CD14-positive monocyte (primary cell): ENCODE measurements around the gene ZBED6. TPM values are rescaled to one million over a fixed set of nuclear protein-coding genes. Genes with fewer than 3 reads are reported as not detected.
A peak's percentile ranks its signal among the peaks of the same experiment; 100 is the strongest.
"Not testable (repeated sequence)": the region's sequence is repeated elsewhere in the genome, so short reads cannot be mapped to it uniquely, and the experiment has no call there.

Experiments
- DNase-seq, 3 donors: peaks; one replicate each; pipeline ENCODE4 v3.0.0-alpha.2; 2011 to 2022
- H2AFZ ChIP-seq: 2 replicates; pipeline ENCODE4 v1.6.0; 2012; ENCODE audit warnings: mild to moderate bottlenecking, low read depth, low read length, inconsistent platforms; ENCODE audit not compliant: insufficient read depth, poor library complexity, severe bottlenecking
- H3K27ac ChIP-seq, 2 donors: 1 replicate in 1 of 2; 2 replicates in 1 of 2; pipeline ENCODE4 v1.5.1; 2012 to 2013; ENCODE audit warnings: low read length in 2 of 2, control low read depth in 1 of 2, inconsistent platforms in 1 of 2, low read depth in 1 of 2, mild to moderate bottlenecking in 1 of 2
- H3K27me3 ChIP-seq, 2 donors: one replicate each; pipeline versions ENCODE4 v1.6.0 to v1.6.1; 2011 to 2013; ENCODE audit warnings: low read length in 2 of 2; ENCODE audit not compliant: control insufficient read depth in 2 of 2, insufficient read depth in 2 of 2
- H3K36me3 ChIP-seq, 2 donors: replicated peaks in 1 of 2; 1 replicate in 1 of 2; 2 replicates in 1 of 2; pipeline versions ENCODE4 v1.5.1 to v1.6.1; 2012 to 2013; ENCODE audit warnings: low read length in 2 of 2, control low read depth in 1 of 2, inconsistent platforms in 1 of 2, mild to moderate bottlenecking in 1 of 2; ENCODE audit not compliant: insufficient read depth in 2 of 2, control insufficient read depth in 1 of 2
- H3K4me1 ChIP-seq, 2 donors: 1 replicate in 1 of 2; 2 replicates in 1 of 2; pipeline versions ENCODE4 v1.5.1 to v1.6.1; 2012 to 2013; ENCODE audit warnings: low read length in 2 of 2, control low read depth in 1 of 2, inconsistent platforms in 1 of 2, mild to moderate bottlenecking in 1 of 2, moderate library complexity in 1 of 2; ENCODE audit not compliant: insufficient read depth in 2 of 2, control insufficient read depth in 1 of 2
- H3K4me2 ChIP-seq: replicated peaks from 2 replicates; pipeline ENCODE3; 2012; ENCODE audit warnings: low read length, moderate library complexity, mild to moderate bottlenecking; ENCODE audit not compliant: poor library complexity, severe bottlenecking; ENCODE audit errors: extremely low read depth
- H3K4me3 ChIP-seq, 3 experiments: fragments of 200-600 bp in 1 of 3; sonication (generic) in 1 of 3; replicated peaks in 1 of 3; 1 replicate in 2 of 3; 2 replicates in 1 of 3; pipeline ENCODE4 v1.5.1; 2011 to 2013; ENCODE audit warnings: low read length in 3 of 3, mild to moderate bottlenecking in 3 of 3, control low read depth in 2 of 3, low read depth in 2 of 3, inconsistent platforms in 1 of 3, moderate library complexity in 1 of 3
- H3K79me2 ChIP-seq: 2 replicates; pipeline ENCODE4 v1.6.0; 2012; ENCODE audit warnings: mild to moderate bottlenecking, control low read depth, inconsistent platforms, low read length, moderate library complexity; ENCODE audit not compliant: insufficient read depth
- H3K9ac ChIP-seq: 2 replicates; pipeline ENCODE4 v1.6.0; 2017; ENCODE audit warnings: low read length, mild to moderate bottlenecking; ENCODE audit not compliant: insufficient read depth, poor library complexity, severe bottlenecking
- H3K9me3 ChIP-seq, 2 donors: replicated peaks in 1 of 2; 1 replicate in 1 of 2; 2 replicates in 1 of 2; pipeline versions ENCODE4 v1.5.1 to v1.6.1; 2012 to 2013; ENCODE audit warnings: low read length in 2 of 2, control low read depth in 1 of 2; ENCODE audit not compliant: control insufficient read depth in 1 of 2, insufficient read depth in 1 of 2
- H4K20me1 ChIP-seq: 2 replicates; pipeline ENCODE4 v1.6.0; 2012; ENCODE audit warnings: mild to moderate bottlenecking, low read length, control low read depth, moderate library complexity; ENCODE audit not compliant: insufficient read depth
- H3K27ac Mint-ChIP-seq, 7 donors: one replicate each; pipeline ENCODE4 v1.8.0; 2020; ENCODE audit warnings: mild to moderate bottlenecking in 7 of 7, mixed read lengths in 7 of 7, moderate library complexity in 6 of 7, inconsistent platforms in 2 of 7
- H3K27me3 Mint-ChIP-seq, 3 donors: one replicate each; pipeline ENCODE4 v1.8.0; 2021 to 2022; ENCODE audit warnings: low read depth in 3 of 3, mild to moderate bottlenecking in 3 of 3, mixed read lengths in 3 of 3, moderate library complexity in 3 of 3, inconsistent platforms in 1 of 3
- H3K36me3 Mint-ChIP-seq, 2 donors: one replicate each; pipeline ENCODE4 v1.8.0; 2020; ENCODE audit warnings: mixed read lengths in 2 of 2, inconsistent platforms in 1 of 2, mild to moderate bottlenecking in 1 of 2
- H3K4me1 Mint-ChIP-seq: one replicate; pipeline ENCODE4 v1.8.0; 2020; ENCODE audit warnings: mild to moderate bottlenecking, mixed read lengths
- H3K4me3 Mint-ChIP-seq, 2 donors: one replicate each; pipeline ENCODE4 v1.8.0; 2020; ENCODE audit warnings: mild to moderate bottlenecking in 2 of 2, mixed read lengths in 2 of 2, moderate library complexity in 1 of 2
- H3K9me3 Mint-ChIP-seq, 7 donors: one replicate each; pipeline ENCODE4 v1.8.0; 2020 to 2022; ENCODE audit warnings: mixed read lengths in 7 of 7, mild to moderate bottlenecking in 6 of 7, moderate library complexity in 6 of 7, inconsistent platforms in 2 of 7
- CTCF ChIP-seq: fragments of 200-600 bp; IDR thresholded peaks from one replicate; pipeline ENCODE4 v1.8.0; 2022; ENCODE audit warnings: antibody characterized with exemption, mild to moderate bottlenecking
- WGBS: methylation state at CpG from one replicate; pipeline ENCODE4 v1.1.5; 2013; ENCODE audit warnings: missing lambda C conversion rate; ENCODE audit not compliant: insufficient coverage; 5-methylcytosine and 5-hydroxymethylcytosine counted together
- intact Hi-C, 2 donors: fragments of 100-400 bp; cut with micrococcal nuclease; formaldehyde crosslinking; loops; one replicate each; pipeline versions ENCODE4 v1.15.0 to v1.15.1; 2023
- polyA plus RNA-seq, 3 donors: library from polyadenylated mRNA; depleted of rRNA in 1 of 3; unstranded in 2 of 3; stranded (reverse) in 1 of 3; fragments of 300-500 nt in 2 of 3; fragments of >200 nt in 1 of 3; fragmentation: Illumina TruSeq in 2 of 3; gene quantifications; 1 replicate in 2 of 3; 2 replicates in 1 of 3; pipeline ENCODE4 v1.2.3, GENCODE V29; 2012 to 2021

The ZBED6 gene
- polyA plus RNA-seq, 3 donors: 0.56 to 2.2 (median 1.00) TPM

GRCh38 chr1:203754455-203754864, 41.0 kb upstream of the ZBED6 start:
- WGBS: no CpG with 5 or more reads among the region's 4 CpGs
- Histone ChIP-seq H3K9ac (no peak overlapping the region), H3K9me3 (no peaks in the 10 kb centered on the region), H2AFZ (peak overlapping the region; percentile 24), H3K4me1 (no peaks in the 10 kb centered on the region), H3K36me3 (no peaks in the 10 kb centered on the region), H3K79me2 (no peaks in the 10 kb centered on the region), H3K4me3 (no peak overlapping the region), H4K20me1 (no peaks in the 10 kb centered on the region), H3K27me3 (no peaks in the 10 kb centered on the region), H3K4me2 (no peak overlapping the region), H3K27ac (no peak overlapping the region)
- peaks cover 8% of the 10 kb centered on the region for H3K4me1 Mint-ChIP-seq
- no peak for TF ChIP-seq CTCF
- intact Hi-C loops: loop anchor here in 1 of 2 donors (10.0 kb wide), 1 partner anchor 60 kb away; no protein-coding TSS in a partner anchor
- no peaks in the 10 kb centered on the region for H3K36me3 Mint-ChIP-seq
- no peak for DNase-seq
- no peak overlapping the region for H3K4me3 Mint-ChIP-seq
- peak overlapping the region in 3 of 7 donors; percentile 13 to 50 (median 38) for H3K27ac Mint-ChIP-seq
- peaks cover 0 to 1% (median 0%) of the 10 kb centered on the region in 7 donors for H3K9me3 Mint-ChIP-seq
- H3K27me3 Mint-ChIP-seq: no peaks in the 10 kb centered on the region

- Mint-ChIP-seq H3K27me3 (no peaks in the 10 kb centered on the region), H3K4me1 (peaks cover 8% of the 10 kb centered on the region), H3K9me3 (peaks cover 0 to 1% (median 0%) of the 10 kb centered on the region in 7 donors), H3K4me3 (no peak overlapping the region), H3K27ac (no peak overlapping the region), H3K36me3 (no peaks in the 10 kb centered on the region)
- Histone ChIP-seq H3K27me3 (no peaks in the 10 kb centered on the region), H3K4me3 (no peak overlapping the region), H3K79me2 (no peaks in the 10 kb centered on the region), H3K27ac (no peak overlapping the region), H3K9me3 (no peaks in the 10 kb centered on the region), H3K4me2 (no peak overlapping the region), H4K20me1 (no peaks in the 10 kb centered on the region), H2AFZ (no peak overlapping the region), H3K9ac (no peak overlapping the region), H3K36me3 (no peaks in the 10 kb centered on the region), H3K4me1 (no peaks in the 10 kb centered on the region)
- no peak for DNase-seq
- intact Hi-C loops: loop anchor here in 1 of 2 donors (10.0 kb wide), 1 partner anchor 61 kb away; no protein-coding TSS in a partner anchor
- no peak for TF ChIP-seq CTCF
- WGBS: no CpG with 5 or more reads among the region's 4 CpGs
Measured at GRCh38 chr1:203756036-203756435, 39.4 kb upstream of the ZBED6 start.

GRCh38 chr1:203758749-203759148, 36.7 kb upstream of the ZBED6 start:
- not testable (repeated sequence) for H3K4me3 Mint-ChIP-seq, H3K4me2 ChIP-seq, H2AFZ ChIP-seq, H3K9ac ChIP-seq, H3K27me3 Mint-ChIP-seq, H3K9me3 Mint-ChIP-seq, H3K4me3 ChIP-seq, H4K20me1 ChIP-seq, DNase-seq, H3K36me3 ChIP-seq, H3K27me3 ChIP-seq, H3K9me3 ChIP-seq, H3K79me2 ChIP-seq, H3K4me1 Mint-ChIP-seq, H3K27ac ChIP-seq, H3K4me1 ChIP-seq, H3K36me3 Mint-ChIP-seq
- intact Hi-C loops: loop anchor here in 1 of 2 donors (10.0 kb wide), 1 partner anchor 64 kb away; no protein-coding TSS in a partner anchor
- no CpG with 5 or more reads among the region's 2 CpGs for whole genome bisulfite sequencing
- peak overlapping the region in 2 of 7 donors; percentile 63 to 76 for H3K27ac Mint-ChIP-seq
